CD4-positive, alpha-beta T cell treated with Interleukin-17A for 4 hours (primary cell): ENCODE measurements around the gene ARHGEF39.
A peak's percentile ranks its signal among the peaks of the same experiment; 100 is the strongest.

Experiments used
- DNase-seq: peaks from one replicate; pipeline ENCODE4 v3.0.0-alpha.2; 2020; ENCODE audit warnings: mixed read lengths

The ARHGEF39 gene

DNA sequence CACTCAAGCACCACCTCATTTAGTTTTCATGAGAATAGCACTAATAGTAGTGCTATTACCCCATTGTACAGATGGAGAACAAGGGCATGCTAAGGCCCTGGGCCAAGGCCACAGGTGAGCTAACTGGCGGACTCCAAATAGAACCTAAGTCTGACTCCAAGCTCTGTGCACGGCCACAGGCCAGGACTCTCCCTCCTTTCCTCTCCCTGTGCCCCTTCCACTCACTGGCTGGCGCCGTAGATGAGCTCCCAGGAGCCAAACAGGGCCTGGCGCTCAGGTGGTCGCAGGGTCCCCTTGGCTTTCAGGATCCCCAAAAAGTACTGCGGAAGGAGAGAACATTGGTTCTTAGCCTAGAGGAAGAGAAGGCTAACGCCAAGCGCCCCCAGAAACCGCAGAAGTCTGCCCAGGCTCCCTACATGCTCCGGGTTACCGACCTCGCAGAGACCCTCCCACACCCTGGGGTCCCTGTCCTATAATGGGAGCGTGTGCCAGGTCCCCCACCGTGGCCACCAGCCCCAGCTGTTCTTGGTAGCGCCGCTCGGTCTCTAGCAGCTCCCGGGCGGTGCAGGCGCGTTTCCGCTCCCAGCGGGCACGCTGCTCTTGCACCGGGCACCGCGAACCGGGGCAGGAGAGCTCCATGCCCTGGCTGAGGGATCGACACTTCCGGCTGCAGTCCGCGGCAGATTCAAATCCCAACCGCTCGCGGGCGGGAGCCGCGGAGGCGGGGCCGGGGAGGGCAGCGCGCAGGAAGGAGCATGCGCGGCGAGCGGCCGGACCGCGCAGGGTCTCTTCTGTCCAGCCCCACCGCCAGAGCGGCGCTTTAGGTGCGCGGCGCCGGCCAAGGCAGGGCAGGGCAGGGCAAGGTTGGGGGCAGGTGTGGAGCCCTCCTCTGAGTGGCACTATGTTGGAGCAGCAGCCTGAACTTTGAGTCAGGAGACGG lies at the start of gene ARHGEF39:
Gene ARHGEF39 (minus strand): TSS at position 665 of the 940 bp plus-strand sequence. CDS start 26 bp downstream, at position 639.
- peak; percentile 71 for DNase-seq

GRCh38 chr9:35714123-35714522 lies 49.1 kb upstream of the ARHGEF39 start:
- DNase-seq, result no peak

DNA sequence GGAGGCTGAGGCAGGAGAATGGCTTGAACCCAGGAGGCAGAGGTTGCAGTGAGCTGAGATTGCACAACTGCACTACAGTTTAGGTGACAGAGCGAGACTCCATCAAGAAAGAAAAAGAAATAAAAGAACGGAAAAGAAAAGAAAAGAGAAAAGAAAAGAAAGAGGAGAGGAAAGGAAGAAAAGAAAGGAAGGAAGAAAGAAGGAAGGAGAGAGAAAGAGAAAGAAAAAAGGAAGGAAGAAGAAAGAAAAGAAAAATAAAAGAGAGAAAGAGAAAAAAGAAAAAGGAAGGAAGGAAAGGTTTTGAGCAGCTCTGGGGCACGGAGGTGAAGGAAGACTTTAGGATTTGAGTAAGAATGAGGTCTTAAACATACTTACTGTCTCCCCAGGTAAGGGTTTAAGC lies 48.6 kb upstream of the ARHGEF39 start:
- DNase-seq, result no peak

DNA sequence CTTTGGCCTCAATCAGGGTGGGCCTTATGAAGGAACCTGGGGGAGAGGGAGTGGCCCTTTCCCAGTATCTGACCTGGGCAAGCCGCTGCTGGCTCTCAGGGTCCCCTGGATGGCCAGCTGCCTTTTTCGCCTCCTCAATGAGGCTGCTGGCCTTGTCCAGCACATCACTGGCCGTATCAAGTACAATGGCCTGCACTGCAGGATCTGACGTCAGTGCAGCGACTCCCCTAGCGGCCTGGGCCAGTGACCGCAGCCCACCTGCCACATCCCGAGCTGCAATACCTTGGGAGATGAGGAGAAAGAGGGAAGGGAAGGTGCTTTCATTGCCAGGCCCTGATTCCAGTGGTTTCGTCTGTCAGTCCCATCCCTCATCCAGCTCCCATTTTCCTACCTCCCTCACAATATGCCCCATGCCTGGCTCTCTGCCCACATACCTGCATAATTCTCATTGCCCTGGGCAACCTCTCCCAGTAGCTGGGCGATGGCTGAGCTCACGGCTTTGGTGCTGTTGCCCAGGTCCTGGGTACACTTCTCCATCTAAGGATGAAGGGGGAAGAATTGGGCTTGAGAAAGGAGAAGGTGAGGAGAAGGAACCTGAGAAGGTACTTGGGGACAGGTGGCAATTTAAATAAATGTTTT lies 47.9 kb upstream of the ARHGEF39 start:
- no peak for DNase-seq

- no peak for DNase-seq
Measured at GRCh38 chr9:35711501-35712428, 46.8 kb upstream of the ARHGEF39 start.

DNA sequence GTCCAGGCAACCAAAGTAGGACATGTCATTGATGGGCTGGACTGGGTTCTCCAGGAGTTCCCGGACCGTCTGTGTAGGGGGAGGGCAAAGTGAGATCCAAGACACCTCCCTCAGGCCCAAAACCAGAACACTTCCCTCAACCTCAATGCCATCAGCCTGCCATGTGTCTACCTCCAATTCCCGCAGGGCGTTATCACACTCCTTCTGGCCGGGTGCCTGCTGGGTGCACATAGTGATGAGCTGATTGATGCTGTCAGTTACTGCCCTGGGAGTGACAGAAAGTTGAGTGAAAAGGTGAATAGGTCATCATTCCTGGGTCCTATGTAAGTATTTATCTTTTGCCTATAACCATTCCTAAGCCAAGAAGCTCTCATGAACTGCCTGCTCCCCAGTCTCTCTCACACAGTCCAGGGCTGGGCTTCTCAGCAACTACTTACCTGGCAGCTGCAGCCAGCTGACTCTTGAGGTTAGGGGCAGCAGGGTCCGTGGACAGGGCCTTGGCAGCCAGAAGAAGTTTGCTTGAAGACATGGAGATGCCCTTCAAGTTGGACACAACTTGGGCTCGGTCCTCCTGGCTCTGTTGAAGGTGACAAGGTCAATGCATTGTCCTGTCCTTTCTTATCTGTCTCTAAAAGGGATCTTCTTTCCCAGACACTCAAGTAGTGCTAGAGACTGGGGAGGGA lies 46.0 kb upstream of the ARHGEF39 start:
- no peak for DNase-seq

DNA sequence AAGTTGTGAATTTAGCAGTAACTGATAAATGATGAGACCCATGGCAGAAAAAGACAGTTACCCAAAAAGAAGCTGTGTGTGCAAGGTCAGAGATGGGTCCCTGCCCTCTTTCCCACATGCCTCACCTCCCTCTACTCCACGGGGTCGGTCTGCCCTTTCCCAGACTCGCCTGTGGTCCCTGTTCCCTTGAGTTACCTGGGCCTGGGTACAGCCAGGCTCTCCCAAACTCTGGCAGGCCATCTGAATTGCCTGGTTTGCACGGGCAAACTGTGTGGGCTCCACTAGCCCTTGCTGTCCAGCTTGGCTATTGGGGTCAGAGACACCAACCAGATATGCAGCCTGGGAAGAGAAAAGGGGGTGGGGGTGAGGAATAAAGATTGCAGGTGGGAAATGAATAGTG lies 43.2 kb upstream of the ARHGEF39 start:
- no peak for DNase-seq

DNA sequence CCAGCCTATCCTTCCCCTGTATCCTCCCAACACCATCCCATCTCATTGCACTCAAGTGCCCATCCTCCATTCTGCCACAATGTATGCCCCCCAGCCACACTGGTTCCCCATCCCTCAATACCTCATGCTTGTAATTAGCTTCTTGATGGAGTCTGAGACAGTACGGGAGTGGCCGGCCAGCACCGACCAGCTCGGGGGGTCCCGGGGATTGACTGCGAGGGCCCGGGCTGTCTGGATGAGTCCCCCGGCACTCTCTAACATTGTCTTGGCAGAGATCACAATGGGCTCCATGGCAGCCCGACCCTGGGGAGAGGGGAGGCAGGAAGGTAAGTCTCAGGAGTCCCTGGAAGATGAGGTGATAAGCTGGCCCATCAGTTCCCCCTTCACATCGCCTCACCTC lies 42.0 kb upstream of the ARHGEF39 start:
- no peak for DNase-seq

- DNase-seq, result no peak
Measured at GRCh38 chr9:35705836-35706430, 40.9 kb upstream of the ARHGEF39 start.

DNA sequence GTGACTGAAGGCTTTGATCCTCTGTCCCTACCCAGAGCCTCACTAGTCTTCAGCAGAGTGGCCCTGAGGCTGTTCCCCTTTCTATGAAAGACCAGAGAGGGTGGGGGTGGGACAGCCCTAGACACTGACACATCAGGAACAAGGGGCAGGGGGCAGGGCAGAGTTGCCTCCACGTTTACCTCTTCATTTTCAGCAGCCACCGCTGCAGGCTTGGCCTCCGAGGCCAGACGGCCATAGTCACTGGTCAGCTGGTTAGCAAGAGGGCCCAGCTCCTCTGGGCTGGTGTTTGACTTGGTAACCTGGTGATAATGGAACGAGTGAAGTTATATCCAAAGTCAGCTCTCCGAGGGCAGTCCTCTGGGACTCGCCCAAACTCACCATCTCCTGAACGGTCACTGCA lies 40.4 kb upstream of the ARHGEF39 start:
- no peak for DNase-seq

- no peak for DNase-seq
Measured at GRCh38 chr9:35703906-35704672, 39.1 kb upstream of the ARHGEF39 start.

- DNase-seq, result no peak
Measured at GRCh38 chr9:35702696-35703095, 37.7 kb upstream of the ARHGEF39 start.

- DNase-seq, result no peak
Measured at GRCh38 chr9:35700942-35701341, 35.9 kb upstream of the ARHGEF39 start.

DNA sequence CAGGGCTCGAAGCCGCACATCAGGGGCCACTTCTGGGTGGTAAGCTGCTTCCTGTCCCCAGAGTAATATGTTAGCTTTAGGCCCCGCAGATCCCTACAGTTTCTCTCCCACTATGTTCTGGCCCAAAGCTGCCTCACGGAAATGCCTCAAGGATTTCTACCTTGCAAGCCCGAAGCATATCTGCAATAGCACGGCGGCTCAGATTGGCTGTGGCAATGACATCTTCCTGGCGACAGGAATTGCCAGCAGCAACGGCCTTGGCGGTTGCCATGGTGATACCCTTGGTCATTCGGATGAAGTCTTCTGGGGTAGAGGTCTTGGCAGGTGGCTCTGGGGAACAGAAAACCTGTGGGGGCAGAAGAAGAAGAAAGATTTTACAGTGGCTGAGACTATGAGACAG lies 35.0 kb upstream of the ARHGEF39 start:
- DNase-seq, result no peak

GRCh38 chr9:35698231-35698630 lies 33.2 kb upstream of the ARHGEF39 start:
- no peak for DNase-seq

DNA sequence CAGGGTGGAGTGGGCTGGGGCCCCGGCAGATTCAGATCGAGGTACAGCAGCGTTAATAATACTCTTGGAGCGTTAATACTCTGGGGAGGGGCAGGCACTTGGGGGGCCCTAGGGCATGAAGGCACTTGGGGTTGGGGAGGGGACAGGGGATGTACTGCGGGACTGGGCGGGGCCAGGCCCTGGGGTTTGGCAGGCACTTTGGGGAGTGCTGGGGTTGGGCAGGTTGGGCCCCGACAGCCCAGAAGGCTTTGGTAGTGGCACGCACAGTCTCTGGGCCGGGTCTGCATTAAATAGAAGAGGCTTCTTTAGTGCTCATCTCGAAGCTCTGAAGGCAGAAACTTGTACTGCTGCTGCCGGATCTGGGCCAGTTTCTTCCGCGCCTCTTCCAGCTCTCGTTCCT lies 32.5 kb upstream of the ARHGEF39 start:
- DNase-seq, result no peak

- DNase-seq, result peak; percentile 71
Measured at GRCh38 chr9:35696520-35697215, 31.7 kb upstream of the ARHGEF39 start.

- DNase-seq, result no peak
Measured at GRCh38 chr9:35695943-35696401, 31.0 kb upstream of the ARHGEF39 start.

DNA sequence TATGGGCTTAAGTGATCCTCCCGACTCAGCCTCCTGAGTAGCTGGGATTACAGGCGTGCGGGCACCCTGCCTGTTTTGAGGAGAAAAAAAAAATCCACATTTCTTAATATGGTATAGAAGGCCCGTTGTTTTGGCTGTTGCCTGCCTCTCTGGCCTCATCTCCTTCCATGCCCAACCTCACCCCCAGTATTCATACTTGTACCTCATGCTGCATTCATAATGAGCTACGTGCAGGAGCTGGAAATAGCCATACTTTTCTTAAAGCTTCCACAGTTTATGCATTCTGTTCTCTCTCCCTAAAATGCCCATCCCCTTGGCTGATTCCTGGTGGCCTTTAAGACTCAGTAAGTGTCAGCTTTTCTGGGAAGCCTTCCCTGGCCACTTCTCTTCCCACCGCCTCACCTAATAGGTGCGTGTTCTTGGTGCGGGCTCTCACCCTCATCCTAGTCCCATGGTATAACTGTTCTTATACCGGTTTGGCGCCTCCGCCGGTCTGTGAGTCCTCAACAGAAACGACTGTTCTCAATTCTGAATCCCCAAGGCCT lies 26.8 kb upstream of the ARHGEF39 start:
- DNase-seq, result no peak

GRCh38 chr9:35691334-35691650 lies 26.3 kb upstream of the ARHGEF39 start:
- DNase-seq, result no peak
